Hepatocyte (in vitro differentiated cells): Measurements from ENCODE around the gene FKBP4. TPM values are rescaled to one million over a fixed set of nuclear protein-coding genes. Genes with fewer than 3 reads are reported as not detected.

Experiments
- DNase-seq: peaks from one replicate; pipeline ENCODE4 v3.0.0-alpha.2; 2016; ENCODE audit warnings: low spot score
- H2AFZ ChIP-seq: fragments of 200-600 bp; sonication (generic); 2 replicates; pipeline ENCODE4 v1.6.0; 2016; ENCODE audit warnings: antibody characterized with exemption, mild to moderate bottlenecking
- H3K27ac ChIP-seq: fragments of 200-600 bp; sonication (generic); 2 replicates; pipeline ENCODE4 v1.5.1; 2016; ENCODE audit warnings: mild to moderate bottlenecking
- H3K27me3 ChIP-seq: fragments of 200-600 bp; sonication (generic); 2 replicates; pipeline ENCODE4 v1.6.1; 2016
- H3K36me3 ChIP-seq: fragments of 200-600 bp; sonication (generic); replicated peaks from 2 replicates; pipeline ENCODE4 v1.5.1; 2016; ENCODE audit warnings: low read depth; ENCODE audit not compliant: insufficient read depth
- H3K4me1 ChIP-seq: fragments of 200-600 bp; sonication (generic); 2 replicates; pipeline ENCODE4 v1.5.1; 2016; ENCODE audit warnings: mild to moderate bottlenecking, moderate library complexity; ENCODE audit not compliant: insufficient read depth
- H3K4me2 ChIP-seq: fragments of 200-600 bp; sonication (generic); 2 replicates; pipeline ENCODE4 v1.6.0; 2016
- H3K4me3 ChIP-seq: fragments of 200-600 bp; sonication (generic); 2 replicates; pipeline ENCODE4 v1.5.1; 2016; ENCODE audit warnings: mild to moderate bottlenecking
- H3K79me2 ChIP-seq: fragments of 200-600 bp; sonication (generic); 2 replicates; pipeline ENCODE4 v1.6.0; 2017; ENCODE audit warnings: mild to moderate bottlenecking
- H3K9me2 ChIP-seq: fragments of 200-600 bp; sonication (generic); replicated peaks from 2 replicates; pipeline ENCODE4 v1.6.0; 2017; ENCODE audit warnings: mild to moderate bottlenecking; ENCODE audit not compliant: insufficient read depth
- H3K9me3 ChIP-seq: fragments of 200-600 bp; sonication (generic); 2 replicates; pipeline ENCODE4 v1.5.1; 2016; ENCODE audit warnings: low read depth, mild to moderate bottlenecking
- H4K20me1 ChIP-seq: fragments of 200-600 bp; sonication (generic); 2 replicates; pipeline ENCODE4 v1.6.0; 2016; ENCODE audit warnings: mild to moderate bottlenecking; ENCODE audit not compliant: insufficient read depth, poor library complexity, severe bottlenecking
- CTCF ChIP-seq: fragments of 200-600 bp; sonication (generic); IDR thresholded peaks from 2 replicates; pipeline ENCODE4 v1.5.1; 2016; ENCODE audit warnings: antibody characterized with exemption, mild to moderate bottlenecking; ENCODE audit not compliant: poor library complexity
- EZH2 ChIP-seq: fragments of 200-600 bp; sonication (generic); IDR thresholded peaks from 2 replicates; pipeline ENCODE4 v1.6.1; 2016; ENCODE audit warnings: antibody characterized with exemption, mild to moderate bottlenecking, borderline replicate concordance
- EZH2phosphoT487 ChIP-seq: fragments of 200-600 bp; sonication (generic); IDR thresholded peaks from one replicate; pipeline ENCODE4 v1.6.1; 2018; ENCODE audit warnings: antibody characterized with exemption, mild to moderate bottlenecking, low read depth, moderate library complexity; ENCODE audit not compliant: unreplicated experiment, severe bottlenecking
- WGBS: methylation state at CpG from one replicate; pipeline ENCODE4 v1.1.6; 2016; ENCODE audit warnings: low lambda C conversion rate; ENCODE audit errors: missing lambda C conversion rate; 5-methylcytosine and 5-hydroxymethylcytosine counted together
- polyA plus RNA-seq: library from polyadenylated mRNA; unstranded; fragments of >200 nt; fragmentation: Nextera tagmentation; extraction: Ambion mirVana; gene quantifications from 2 replicates; pipeline ENCODE4 v1.2.1, GENCODE V29; 2016
- total RNA-seq: library from RNA; depleted of rRNA; stranded (reverse); fragments of >200 nt; gene quantifications from 2 replicates; pipeline ENCODE4 v1.2.3, GENCODE V29; 2014

FKBP4 gene
- total and polyA plus RNA-seq, 2 experiments from 2014 or later: 52.1 to 77.9 TPM

DNA sequence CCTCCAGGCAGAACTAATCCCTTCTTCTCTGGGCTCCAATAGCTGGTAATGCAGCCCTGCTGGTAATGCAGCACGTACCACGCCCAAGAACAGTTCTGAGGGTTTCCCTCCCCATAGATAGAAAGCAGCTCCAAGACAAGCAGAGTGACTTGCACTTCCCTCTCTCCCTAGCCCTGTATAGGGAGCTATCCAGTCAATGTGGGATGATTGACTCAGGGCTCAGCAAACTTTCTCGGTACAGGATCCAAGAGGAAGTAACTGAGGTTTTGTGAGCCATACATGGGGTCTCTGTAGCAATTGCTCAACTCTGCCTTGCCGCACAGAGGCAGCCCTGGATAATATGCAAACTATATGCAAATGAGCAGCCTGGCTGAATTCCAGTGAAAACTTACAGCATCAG is 15.5 kb upstream of the FKBP4 start:
- Histone ChIP-seq H3K4me2 (no peak overlapping the region), H3K9me2 (no peaks in the 10 kb centered on the region), H3K4me3 (no peak overlapping the region), H2AFZ (no peak overlapping the region), H3K9me3 (no peaks in the 10 kb centered on the region), H3K27ac (no peak overlapping the region), H3K27me3 (peaks cover 7% of the 10 kb centered on the region), H4K20me1 (no peaks in the 10 kb centered on the region), H3K4me1 (peaks cover 2% of the 10 kb centered on the region), H3K79me2 (no peaks in the 10 kb centered on the region), H3K36me3 (no peaks in the 10 kb centered on the region)
- 67% methylated on average over 4 of the region's 4 CpGs for WGBS
- no peak for DNase-seq
- no peak for TF ChIP-seq EZH2phosphoT487
- no peak for TF ChIP-seq EZH2
- no peak for TF ChIP-seq CTCF

DNA sequence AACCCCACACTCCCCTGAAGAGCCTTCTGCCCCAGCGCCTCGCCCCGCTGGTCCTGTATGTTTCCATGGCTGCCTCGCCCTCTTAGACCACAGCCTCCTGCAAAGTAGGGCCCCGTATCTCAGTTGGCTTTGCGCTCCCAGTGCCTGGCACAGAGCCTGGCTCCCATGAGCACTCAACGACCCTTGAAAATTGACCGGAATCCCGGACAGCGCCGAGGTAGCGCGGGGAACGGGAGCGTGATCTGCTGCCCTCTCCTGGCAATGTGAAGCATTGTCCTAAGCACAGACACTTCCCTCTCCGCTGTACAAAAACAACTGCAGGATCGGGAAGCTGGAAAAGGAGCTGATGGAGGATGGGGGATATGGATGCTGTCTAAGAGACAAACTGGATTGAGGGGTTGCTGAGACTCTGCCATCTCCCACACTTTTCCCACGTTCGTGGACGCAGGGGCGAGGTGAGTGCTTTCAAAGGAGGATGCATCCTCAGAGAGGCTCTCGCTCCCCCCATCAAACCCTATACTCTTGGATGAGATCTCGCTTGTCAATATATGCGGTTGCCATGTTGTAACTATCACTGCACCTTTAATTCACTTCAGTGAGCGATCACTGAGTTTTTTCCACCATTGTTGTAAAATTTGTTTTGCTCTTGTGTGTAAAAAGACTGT is 10.7 kb upstream of the FKBP4 start:
- peak; percentile 86 for TF ChIP-seq CTCF
- no peak for TF ChIP-seq EZH2
- TF ChIP-seq EZH2phosphoT487: no peak
- no peak overlapping the region for H3K27ac ChIP-seq
- no peak overlapping the region for H3K4me3 ChIP-seq
- peak; percentile 77 for DNase-seq
- peak overlapping the region; percentile 79 for H3K4me2 ChIP-seq
- peaks cover 7% of the 10 kb centered on the region for H3K4me1 ChIP-seq
- no peaks in the 10 kb centered on the region for H3K36me3 ChIP-seq
- H4K20me1 ChIP-seq: no peaks in the 10 kb centered on the region
- 21% methylated on average over 25 of the region's 25 CpGs for WGBS
- peaks cover 4% of the 10 kb centered on the region for H3K27me3 ChIP-seq
- H2AFZ ChIP-seq: no peak overlapping the region
- no peaks in the 10 kb centered on the region for H3K9me3 ChIP-seq
- H3K9me2 ChIP-seq: no peaks in the 10 kb centered on the region
- no peaks in the 10 kb centered on the region for H3K79me2 ChIP-seq

GRCh38 chr12:2785017-2785416 is 9.8 kb upstream of the FKBP4 start:
- DNase-seq: peak; percentile 31
- Histone ChIP-seq H4K20me1 (no peaks in the 10 kb centered on the region), H3K4me3 (no peak overlapping the region), H3K36me3 (no peaks in the 10 kb centered on the region), H3K27me3 (peaks cover 4% of the 10 kb centered on the region), H3K9me3 (no peaks in the 10 kb centered on the region), H3K4me2 (peak overlapping the region; percentile 79), H2AFZ (no peak overlapping the region), H3K27ac (peak overlapping the region; percentile 35), H3K79me2 (no peaks in the 10 kb centered on the region), H3K4me1 (peaks cover 7% of the 10 kb centered on the region), H3K9me2 (no peaks in the 10 kb centered on the region)
- WGBS: 11% methylated on average over 5 of the region's 5 CpGs
- TF ChIP-seq CTCF: no peak
- no peak for TF ChIP-seq EZH2phosphoT487
- no peak for TF ChIP-seq EZH2
